GM12878 (cell line): ENCODE results near the gene PRDM15. TPM values are rescaled to one million over a fixed set of nuclear protein-coding genes. Genes with fewer than 3 reads are reported as not detected.

ENCODE experiments used
- ATAC-seq: fragments of 200-7000 bp; cut with Tn5 transposase; 3 replicates; pipeline ENCODE4 v1.9.1; 2020; ENCODE audit warnings: mild to moderate bottlenecking, moderate library complexity
- BruUV-seq: library from RNA; stranded (reverse); fragments of 400-500 nt; replicated peaks from 2 replicates; lab custom pipeline; 2021; lab: Mats Ljungman, UMichigan
- CTCF ChIA-PET: fragments of 300-600 bp; sonication (Branson Sonifier 250); formaldehyde crosslinking; extraction: SDS; loops from one replicate; lab custom pipeline; 2021; ENCODE audit warnings: inconsistent platforms; lab: Yijun Ruan, JAX
- POLR2A ChIA-PET: fragments of 350-600 bp; formaldehyde crosslinking; extraction: SDS; loops from one replicate; lab custom pipeline; 2021; ENCODE audit warnings: inconsistent platforms; lab: Charles Lee
- RAD21 ChIA-PET: fragments of 300-600 bp; sonication (Branson Sonifier 250); formaldehyde crosslinking; loops from one replicate; lab custom pipeline; 2023; ENCODE audit warnings: antibody characterized with exemption; ENCODE audit not compliant: unreplicated experiment; lab: Charles Lee
- SMC1A ChIA-PET: fragments of 300-600 bp; sonication (Branson Sonifier 250); formaldehyde crosslinking; loops from one replicate; lab custom pipeline; 2023; ENCODE audit not compliant: unreplicated experiment, uncharacterized antibody; lab: Charles Lee
- DNase-seq: peaks from one replicate; pipeline ENCODE4 v3.0.0-alpha.2; 2011; ENCODE audit warnings: low read depth, low spot score
- FAIRE-seq: peaks from 3 replicates; lab custom pipeline; 2011; peaks lifted over from hg19 to GRCh38; lab: Jason Lieb, UNC
- H2AFZ ChIP-seq: 2 replicates; pipeline ENCODE4 v1.6.0; 2011; ENCODE audit warnings: low read depth, low read length, control low read depth; ENCODE audit not compliant: control insufficient read depth
- H3K27ac ChIP-seq: 2 replicates; pipeline ENCODE4 v1.5.1; 2011; ENCODE audit warnings: control low read depth; ENCODE audit not compliant: control insufficient read depth, insufficient read depth
- H3K27me3 ChIP-seq, 2 experiments: replicated peaks in 1 of 2; 2 replicates each; pipeline versions ENCODE4 v1.6.0 to v1.6.1; 2011; ENCODE audit warnings: low read length in 1 of 2; ENCODE audit not compliant: control insufficient read depth in 2 of 2, insufficient read depth in 2 of 2
- H3K36me3 ChIP-seq, 2 experiments: 2 replicates each; pipeline ENCODE4 v1.5.1; 2011; ENCODE audit warnings: low read length in 1 of 2; ENCODE audit not compliant: control insufficient read depth in 2 of 2, insufficient read depth in 2 of 2
- H3K4me1 ChIP-seq: 2 replicates; pipeline ENCODE4 v1.6.1; 2011; ENCODE audit warnings: mild to moderate bottlenecking, low read length, moderate library complexity, mixed read lengths; ENCODE audit not compliant: control insufficient read depth, insufficient read depth
- H3K4me2 ChIP-seq: 2 replicates; pipeline ENCODE4 v1.6.0; 2011; ENCODE audit warnings: control low read depth; ENCODE audit not compliant: control insufficient read depth, insufficient read depth
- H3K4me3 ChIP-seq: fragments of 200-600 bp; sonication (generic); 2 replicates; pipeline ENCODE4 v1.5.1; 2016
- H3K79me2 ChIP-seq: 2 replicates; pipeline ENCODE4 v1.6.0; 2011; ENCODE audit warnings: low read length; ENCODE audit not compliant: control insufficient read depth, insufficient read depth
- H3K9ac ChIP-seq: 2 replicates; pipeline ENCODE4 v1.8.0; 2011; ENCODE audit warnings: low read length, control low read depth, mixed read lengths; ENCODE audit not compliant: control insufficient read depth, insufficient read depth
- H3K9me3 ChIP-seq: replicated peaks from 3 replicates; pipeline ENCODE4 v1.5.1; 2011; ENCODE audit warnings: mild to moderate bottlenecking, low read length; ENCODE audit not compliant: control insufficient read depth, insufficient read depth
- H4K20me1 ChIP-seq: 2 replicates; pipeline ENCODE4 v1.6.0; 2011; ENCODE audit not compliant: control insufficient read depth, insufficient read depth
- BRCA1 ChIP-seq: IDR thresholded peaks from 2 replicates; pipeline ENCODE4 v1.6.1; 2011; ENCODE audit warnings: low read depth, low read length, improper control_type of control experiment
- EED ChIP-seq: sonication (generic); IDR thresholded peaks from 2 replicates; pipeline ENCODE4 v1.6.1; 2016; ENCODE audit warnings: antibody characterized with exemption, low read depth
- IKZF2 ChIP-seq, 2 experiments: fragments of 450-650 bp; IDR thresholded peaks; 2 replicates each; pipeline ENCODE4 v1.6.1; 2017; ENCODE audit warnings: mild to moderate bottlenecking in 2 of 2, moderate library complexity in 2 of 2
- NFIC ChIP-seq: IDR thresholded peaks from 2 replicates; pipeline ENCODE4 v1.6.1; 2012; ENCODE audit warnings: low read depth, mild to moderate bottlenecking, inconsistent platforms, low read length, moderate library complexity
- POLR2AphosphoS2 ChIP-seq: IDR thresholded peaks from 2 replicates; pipeline ENCODE4 v1.6.1; 2011; ENCODE audit warnings: low read depth, mild to moderate bottlenecking, low read length, improper control_type of control experiment, moderate library complexity
- RELA ChIP-seq: fragments of 450-650 bp; IDR thresholded peaks from 2 replicates; pipeline ENCODE4 v1.8.0; 2014; ENCODE audit warnings: borderline replicate concordance; ENCODE audit not compliant: partially characterized antibody
- SUZ12 ChIP-seq: fragments of 200-600 bp; sonication (generic); IDR thresholded peaks from one replicate; pipeline ENCODE4 v1.6.1; 2018; ENCODE audit warnings: antibody characterized with exemption, mild to moderate bottlenecking; ENCODE audit not compliant: unreplicated experiment
- ZBTB33 ChIP-seq: fragments of 450-650 bp; IDR thresholded peaks from 2 replicates; pipeline ENCODE4 v1.6.1; 2017; ENCODE audit warnings: mild to moderate bottlenecking
- ZNF207 ChIP-seq: fragments of 450-650 bp; IDR thresholded peaks from 2 replicates; pipeline ENCODE4 v1.6.1; 2014; ENCODE audit warnings: antibody characterized with exemption, mild to moderate bottlenecking, borderline replicate concordance
- ZNF622 ChIP-seq: fragments of 450-650 bp; IDR thresholded peaks from 2 replicates; pipeline ENCODE4 v1.6.1; 2017; ENCODE audit warnings: mild to moderate bottlenecking, inconsistent platforms
- WGBS: methylation state at CpG from one replicate; pipeline ENCODE4 v1.1.6; 2016; ENCODE audit warnings: low lambda C conversion rate; ENCODE audit not compliant: insufficient replicate concordance, insufficient coverage; ENCODE audit errors: missing lambda C conversion rate; 5-methylcytosine and 5-hydroxymethylcytosine counted together
- in situ Hi-C: fragments of 300-500 bp; cut with MboI; formaldehyde crosslinking; loops from 9 replicates; pipeline ENCODE4 v1.14.3; 2018; ENCODE audit warnings: mixed read lengths
- intact Hi-C: fragments of 100-400 bp; cut with micrococcal nuclease; formaldehyde crosslinking; loops from one replicate; pipeline ENCODE4 v1.14.2; 2022; ENCODE audit not compliant: unreplicated experiment
- polyA plus RNA-seq, 11 experiments: library from polyadenylated mRNA; depleted of rRNA in 4 of 11; unstranded in 6 of 11; stranded (reverse) in 5 of 11; fragments of >200 nt; fragmentation: Nextera tagmentation in 4 of 11; fragmentation: Illumina TruSeq in 1 of 11; extraction: Ambion mirVana in 4 of 11; extraction: Trizol in 1 of 11; gene quantifications; 1 replicate in 1 of 11; 2 replicates in 10 of 11; pipeline versions ENCODE4 v1.2.1 to v1.2.3, GENCODE V29; 2011 to 2016; ENCODE audit warnings: inconsistent platforms in 2 of 11, missing spikeins in 2 of 11, low read depth in 1 of 11
- total RNA-seq, 4 experiments: library from RNA; depleted of rRNA in 3 of 4; stranded (reverse); fragments of >200 nt in 3 of 4; fragmentation: Illumina TruSeq in 1 of 4; extraction: Trizol in 1 of 4; gene quantifications; 2 replicates each; pipeline versions ENCODE4 v1.2.1 to v1.2.3, GENCODE V29; 2013 to 2021
- TF ChIP-seq, protein P1 (sequence below): fragments of 450-650 bp; IDR thresholded peaks from 2 replicates; pipeline ENCODE4 v1.6.1; 2018; ENCODE audit warnings: mild to moderate bottlenecking, low read depth, moderate library complexity; ENCODE audit not compliant: partially characterized antibody

Gene PRDM15
- total and polyA plus RNA-seq, 10 of the 15 experiments (the other 5 are each of a cell fraction or from before 2014, with no cell fraction given) = 2.2 to 16.0 (median 8.6) TPM

DNA sequence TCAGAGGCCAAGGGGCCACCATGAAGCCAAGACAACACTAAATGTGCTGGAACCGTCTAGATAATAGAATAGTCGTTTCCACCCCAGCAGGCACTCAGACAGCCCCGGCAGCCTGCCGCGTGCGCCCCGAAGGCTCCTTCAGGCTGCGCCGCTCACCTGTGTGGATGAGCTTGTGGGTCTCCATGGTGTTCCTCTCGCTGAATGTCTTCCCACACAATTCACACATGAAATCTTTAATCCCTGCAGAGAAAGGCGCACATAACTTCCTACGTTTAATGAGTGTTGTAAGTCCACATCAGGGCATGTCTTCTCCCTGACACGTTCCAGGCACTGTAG is 68.6 kb downstream of the PRDM15 start (continued):
- TF ChIP-seq ZNF207 (no peak), BRCA1 (no peak)

DNA sequence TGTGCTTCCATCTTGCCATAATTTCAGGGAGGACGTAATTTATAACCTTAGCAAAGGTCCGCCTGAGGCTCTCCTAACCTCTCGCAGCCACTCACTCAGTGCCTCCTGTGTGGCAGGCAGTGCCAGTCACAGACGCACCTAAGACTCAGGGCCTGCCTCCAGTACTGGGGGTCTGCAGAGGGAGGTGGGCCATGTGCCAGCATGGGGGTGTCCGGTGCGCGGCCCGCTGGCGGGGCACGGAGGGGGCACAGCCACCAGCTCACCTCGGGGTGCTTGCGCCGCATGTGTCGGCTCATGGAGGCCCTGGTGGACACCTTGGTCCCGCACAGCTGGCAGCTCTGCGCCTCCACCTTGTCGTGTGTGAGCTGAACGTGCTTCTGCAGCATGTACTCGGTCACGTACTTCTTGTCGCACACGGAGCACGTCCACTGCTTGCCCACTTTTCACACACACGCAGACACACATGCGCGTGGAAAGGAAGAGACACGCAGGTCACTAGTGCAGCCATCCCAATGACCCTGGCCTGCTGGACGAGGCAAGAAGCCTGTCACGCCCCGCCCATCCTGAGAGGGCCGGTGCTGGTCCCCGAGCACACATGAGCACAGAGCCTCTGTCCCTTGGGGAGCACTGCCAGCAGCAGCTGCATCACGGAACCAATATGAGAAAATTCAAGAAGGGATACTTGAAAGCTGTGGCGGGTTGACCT is 69.1 kb downstream of the PRDM15 start:
- ChIA-PET RAD21 (no interaction called here), POLR2A (no interaction called here), CTCF (no interaction called here), SMC1A (no interaction called here)
- TF ChIP-seq, protein P1, sequence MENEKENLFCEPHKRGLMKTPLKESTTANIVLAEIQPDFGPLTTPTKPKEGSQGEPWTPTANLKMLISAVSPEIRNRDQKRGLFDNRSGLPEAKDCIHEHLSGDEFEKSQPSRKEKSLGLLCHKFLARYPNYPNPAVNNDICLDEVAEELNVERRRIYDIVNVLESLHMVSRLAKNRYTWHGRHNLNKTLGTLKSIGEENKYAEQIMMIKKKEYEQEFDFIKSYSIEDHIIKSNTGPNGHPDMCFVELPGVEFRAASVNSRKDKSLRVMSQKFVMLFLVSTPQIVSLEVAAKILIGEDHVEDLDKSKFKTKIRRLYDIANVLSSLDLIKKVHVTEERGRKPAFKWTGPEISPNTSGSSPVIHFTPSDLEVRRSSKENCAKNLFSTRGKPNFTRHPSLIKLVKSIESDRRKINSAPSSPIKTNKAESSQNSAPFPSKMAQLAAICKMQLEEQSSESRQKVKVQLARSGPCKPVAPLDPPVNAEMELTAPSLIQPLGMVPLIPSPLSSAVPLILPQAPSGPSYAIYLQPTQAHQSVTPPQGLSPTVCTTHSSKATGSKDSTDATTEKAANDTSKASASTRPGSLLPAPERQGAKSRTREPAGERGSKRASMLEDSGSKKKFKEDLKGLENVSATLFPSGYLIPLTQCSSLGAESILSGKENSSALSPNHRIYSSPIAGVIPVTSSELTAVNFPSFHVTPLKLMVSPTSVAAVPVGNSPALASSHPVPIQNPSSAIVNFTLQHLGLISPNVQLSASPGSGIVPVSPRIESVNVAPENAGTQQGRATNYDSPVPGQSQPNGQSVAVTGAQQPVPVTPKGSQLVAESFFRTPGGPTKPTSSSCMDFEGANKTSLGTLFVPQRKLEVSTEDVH = no peak
- TF ChIP-seq EED = no peak
- no peak for TF ChIP-seq ZNF622
- no peak for TF ChIP-seq ZBTB33
- TF ChIP-seq NFIC = no peak
- TF ChIP-seq POLR2AphosphoS2 = no peak
- no peak for TF ChIP-seq RELA
- TF ChIP-seq SUZ12 = no peak
- no peak for TF ChIP-seq IKZF2 (IDR thresholded peaks at IDR 0.05)
- TF ChIP-seq BRCA1 = no peak
- no peaks in the 10 kb centered on the region for H3K27me3 ChIP-seq
- no peak overlapping the region for H3K4me2 ChIP-seq
- intact Hi-C loops = no loop called here
- no peak overlapping the region for H3K4me3 ChIP-seq
- H4K20me1 ChIP-seq = no peaks in the 10 kb centered on the region
- no peak overlapping the region for H3K27ac ChIP-seq
- no peak for ATAC-seq
- no peak overlapping the region for H2AFZ ChIP-seq
- peaks cover 15 to 22% of the 10 kb centered on the region in 2 experiments; a peak in 3 of 4 replicates for H3K36me3 ChIP-seq
- H3K9ac ChIP-seq = no peak overlapping the region
- BruUV-seq = no TSS peak
- in situ Hi-C loops = no loop called here
- WGBS = 98% methylated on average over 31 of the region's 34 CpGs
- no peak for DNase-seq
- no peaks in the 10 kb centered on the region; the same call in 2 of the 3 replicates for H3K9me3 ChIP-seq
- no peaks in the 10 kb centered on the region for H3K4me1 ChIP-seq
- H3K79me2 ChIP-seq = no peaks in the 10 kb centered on the region
- FAIRE-seq = no peak
